GM21515 (cell line): Measurements from ENCODE around the gene KLF8.

Source experiments
- ATAC-seq: cut with Tn5 transposase; IDR thresholded peaks from one replicate; pipeline ENCODE4 v1.9.1; 2021; ENCODE audit not compliant: unreplicated experiment

Gene KLF8

GRCh38 chrX:56308726-56309125, 76.6 kb downstream of the KLF8 start:
- no peak for ATAC-seq

DNA sequence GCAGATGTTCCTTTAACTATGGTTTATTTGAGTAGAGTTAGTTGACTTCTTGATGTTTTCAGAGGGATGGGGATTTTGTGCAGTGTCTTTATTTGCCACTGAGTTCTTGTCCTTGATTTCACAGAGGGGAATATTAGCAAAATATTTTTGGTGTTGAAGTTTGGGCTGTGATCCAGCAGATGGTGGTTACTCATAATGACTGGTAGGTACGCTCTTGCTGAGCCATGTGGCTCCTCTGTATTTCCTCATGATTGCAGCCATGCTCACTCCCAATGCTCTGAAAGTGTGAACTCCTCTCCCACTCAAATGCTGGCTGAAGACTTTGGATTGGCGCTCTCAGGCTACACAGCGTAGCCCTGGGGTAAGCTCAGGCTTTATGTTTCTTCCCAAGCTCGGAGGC, 77.7 kb downstream of the KLF8 start:
- ATAC-seq, result no peak

DNA sequence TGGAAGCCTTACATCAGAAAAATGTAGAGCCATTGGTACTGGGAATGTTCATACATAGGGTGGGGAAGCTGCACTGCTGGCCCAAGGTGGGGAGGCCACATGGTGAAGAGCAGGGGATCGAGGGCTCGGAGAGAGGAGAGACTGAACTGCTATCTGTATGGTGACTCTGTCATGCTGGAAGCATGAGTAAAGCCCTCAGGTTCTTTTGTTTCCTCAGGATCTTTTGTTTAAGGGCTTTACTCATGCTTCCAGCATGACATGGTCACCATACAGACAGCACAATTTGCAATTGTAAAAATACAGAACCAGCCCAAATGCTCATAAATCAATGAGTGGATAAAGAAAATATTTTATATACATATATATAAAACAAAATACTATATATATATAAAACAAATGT, 78.4 kb downstream of the KLF8 start:
- ATAC-seq, result no peak

DNA sequence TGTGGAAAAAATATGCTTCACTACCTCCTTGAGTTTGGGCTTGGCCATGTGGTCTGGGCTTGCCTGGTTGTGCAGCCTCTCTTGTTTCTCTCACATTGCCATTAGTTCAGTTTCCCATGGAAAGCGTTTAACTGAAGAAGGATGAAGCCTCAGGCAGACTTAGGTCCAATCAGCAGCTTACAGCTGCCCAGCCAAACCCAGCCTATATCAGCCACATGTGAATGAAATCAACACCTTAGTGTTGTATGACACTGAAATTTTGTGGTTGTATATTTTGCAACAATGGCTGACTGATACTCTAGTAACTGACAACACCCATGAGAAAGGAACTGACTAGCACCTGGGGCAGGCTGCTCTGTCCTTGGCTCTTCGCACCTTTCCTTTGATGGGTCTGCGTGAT, 81.2 kb downstream of the KLF8 start:
- ATAC-seq, result no peak

GRCh38 chrX:56314334-56314733, 82.2 kb downstream of the KLF8 start:
- ATAC-seq, result no peak

DNA sequence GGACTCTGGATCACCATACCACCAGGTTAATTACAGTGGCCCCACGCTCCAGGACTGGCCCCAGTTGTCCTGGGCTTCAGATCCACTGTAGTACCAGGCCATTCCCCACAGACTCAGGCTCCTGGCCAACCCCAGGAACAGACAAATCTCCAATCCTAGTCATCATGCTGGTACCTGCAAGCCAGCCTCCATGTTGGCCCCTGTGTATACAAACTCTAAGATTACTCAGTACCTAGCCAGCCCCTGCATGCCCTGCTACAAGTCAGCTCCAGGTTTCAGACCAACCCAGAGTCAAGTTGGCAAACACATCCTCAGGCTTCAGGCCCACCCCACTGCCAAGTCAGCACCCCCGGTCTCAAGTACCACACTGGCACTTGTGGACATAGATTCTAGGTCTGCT, 85.9 kb downstream of the KLF8 start:
- no peak for ATAC-seq

GRCh38 chrX:56319165-56319564, 87.0 kb downstream of the KLF8 start:
- ATAC-seq, result no peak
